Right hindlimb (tissue), 1 donor: ENCODE measurements around the gene NID1.

Experiments used
- DNase-seq: peaks from one replicate; pipeline ENCODE4 v3.0.0-alpha.2; 2018

Gene NID1

GRCh38 chr1:235954306-235955283 is 110.3 kb downstream of the NID1 start:
- no peak for DNase-seq

DNA sequence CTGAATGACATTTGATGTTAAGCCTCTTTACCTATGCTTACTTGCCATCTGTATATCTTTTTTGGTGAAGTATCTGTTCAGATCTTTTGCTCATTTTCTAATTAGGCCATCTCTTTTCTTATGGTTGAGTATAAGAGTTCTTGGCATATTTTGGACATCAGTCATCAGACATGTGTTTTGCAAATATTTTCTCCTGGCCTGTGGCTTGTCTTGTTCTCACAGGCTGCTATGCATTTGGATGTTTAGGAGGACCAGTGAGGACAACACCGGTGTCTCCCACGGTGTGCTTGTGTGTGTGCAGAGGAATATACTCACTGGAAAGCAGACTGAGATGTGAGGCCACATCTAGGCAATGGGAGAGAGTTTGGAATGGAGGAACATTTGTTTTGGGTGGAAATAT is 111.1 kb downstream of the NID1 start:
- DNase-seq = no peak

GRCh38 chr1:235952950-235953615 is 111.8 kb downstream of the NID1 start:
- no peak for DNase-seq

- DNase-seq = no peak
Measured at GRCh38 chr1:235951661-235952060, 113.2 kb downstream of the NID1 start.

GRCh38 chr1:235950318-235950717 is 114.6 kb downstream of the NID1 start:
- DNase-seq = no peak

- DNase-seq = no peak
Measured at GRCh38 chr1:235948774-235949427, 116.0 kb downstream of the NID1 start.

DNA sequence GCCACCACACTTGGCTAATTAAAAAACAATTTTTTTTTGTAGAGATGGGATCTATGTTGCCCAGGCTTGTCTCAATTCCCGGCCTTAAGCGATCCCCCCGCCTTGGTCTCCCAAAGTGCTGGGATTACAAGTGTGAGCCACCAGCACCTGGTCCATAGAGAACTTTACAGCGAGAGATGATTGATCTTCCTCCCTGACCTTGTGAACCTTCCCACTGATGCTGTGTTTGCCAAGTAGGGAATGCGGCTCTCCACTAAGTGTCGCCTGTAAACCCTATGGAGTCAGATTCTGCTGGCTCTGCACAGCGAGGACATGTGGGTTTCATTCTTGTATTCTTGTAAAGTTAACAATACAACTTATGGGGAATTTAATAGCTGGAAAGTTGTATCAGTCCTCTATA is 116.9 kb downstream of the NID1 start:
- DNase-seq = no peak

DNA sequence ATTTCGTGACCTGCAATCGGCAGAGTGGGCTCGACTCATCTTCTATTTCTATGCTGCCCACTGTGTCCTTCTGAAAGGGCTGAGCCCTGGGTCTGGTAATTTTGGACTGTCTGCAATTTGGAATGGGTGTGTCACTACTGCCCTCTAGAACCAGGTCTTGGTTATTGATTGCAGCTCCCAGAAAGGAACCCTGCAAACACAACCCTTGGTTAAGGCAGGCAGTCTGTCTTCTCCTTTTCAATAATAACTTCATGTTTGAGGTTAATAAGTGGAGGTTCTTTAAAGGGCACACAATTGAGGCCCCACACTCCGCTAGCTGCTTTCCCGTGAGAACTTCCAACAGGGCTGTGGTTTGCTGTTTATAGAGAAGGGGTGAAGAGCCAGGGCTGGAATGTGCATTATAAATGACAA is 118.3 kb downstream of the NID1 start:
- DNase-seq = no peak

- no peak for DNase-seq
Measured at GRCh38 chr1:235945775-235946570, 118.9 kb downstream of the NID1 start.

DNA sequence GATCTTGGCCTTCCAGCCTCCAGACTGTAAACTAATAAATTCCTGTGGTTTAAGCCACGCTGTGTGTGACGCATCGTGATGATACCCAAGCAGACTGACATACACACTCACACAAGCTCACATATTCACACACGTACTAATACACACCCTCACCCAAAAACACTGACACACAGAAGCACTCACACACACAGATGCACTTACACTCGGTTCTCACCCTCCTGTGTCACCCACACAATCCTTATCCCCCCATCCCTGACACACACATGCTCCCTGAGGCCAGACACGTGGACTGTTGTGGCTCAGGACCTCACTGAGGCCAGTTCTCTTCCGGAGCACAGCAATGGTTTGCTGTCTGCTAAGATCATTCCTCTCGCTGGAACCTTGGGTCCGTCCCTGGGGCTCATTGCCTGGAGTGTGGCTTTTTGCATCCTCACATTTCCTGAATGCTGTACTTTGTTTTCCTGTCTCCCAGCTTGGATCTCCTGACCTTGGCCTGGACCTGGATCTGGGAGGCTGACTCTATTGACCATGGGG is 121.2 kb downstream of the NID1 start:
- no peak for DNase-seq

DNA sequence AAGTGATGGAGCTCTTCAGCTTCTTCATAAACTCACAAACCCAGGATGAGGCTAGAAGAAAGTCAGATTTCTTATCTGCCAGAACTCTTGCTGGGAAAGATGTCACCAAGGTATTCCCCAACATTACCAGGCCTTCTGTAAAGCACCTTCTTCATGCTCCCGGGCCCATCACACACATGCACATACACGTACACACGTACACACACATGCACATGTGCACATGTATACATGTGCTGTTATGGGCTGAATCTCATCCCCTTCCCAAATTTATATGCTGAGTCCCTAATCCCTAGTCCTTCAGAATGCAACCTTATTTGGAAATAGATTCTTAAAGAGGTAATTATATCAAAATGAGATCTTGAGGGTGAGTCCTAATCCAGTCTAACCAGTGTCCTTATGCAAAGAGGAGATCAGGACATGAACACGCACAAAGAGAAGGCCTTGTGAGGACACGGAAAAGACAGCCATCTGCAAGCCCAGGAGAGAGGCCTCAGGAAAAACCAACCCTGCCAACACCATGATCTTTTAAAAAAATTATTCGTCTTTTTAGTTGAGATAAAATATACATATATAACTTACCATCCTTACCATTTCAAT is 121.8 kb downstream of the NID1 start:
- no peak for DNase-seq

GRCh38 chr1:235942625-235942934 is 122.3 kb downstream of the NID1 start:
- DNase-seq = no peak

DNA sequence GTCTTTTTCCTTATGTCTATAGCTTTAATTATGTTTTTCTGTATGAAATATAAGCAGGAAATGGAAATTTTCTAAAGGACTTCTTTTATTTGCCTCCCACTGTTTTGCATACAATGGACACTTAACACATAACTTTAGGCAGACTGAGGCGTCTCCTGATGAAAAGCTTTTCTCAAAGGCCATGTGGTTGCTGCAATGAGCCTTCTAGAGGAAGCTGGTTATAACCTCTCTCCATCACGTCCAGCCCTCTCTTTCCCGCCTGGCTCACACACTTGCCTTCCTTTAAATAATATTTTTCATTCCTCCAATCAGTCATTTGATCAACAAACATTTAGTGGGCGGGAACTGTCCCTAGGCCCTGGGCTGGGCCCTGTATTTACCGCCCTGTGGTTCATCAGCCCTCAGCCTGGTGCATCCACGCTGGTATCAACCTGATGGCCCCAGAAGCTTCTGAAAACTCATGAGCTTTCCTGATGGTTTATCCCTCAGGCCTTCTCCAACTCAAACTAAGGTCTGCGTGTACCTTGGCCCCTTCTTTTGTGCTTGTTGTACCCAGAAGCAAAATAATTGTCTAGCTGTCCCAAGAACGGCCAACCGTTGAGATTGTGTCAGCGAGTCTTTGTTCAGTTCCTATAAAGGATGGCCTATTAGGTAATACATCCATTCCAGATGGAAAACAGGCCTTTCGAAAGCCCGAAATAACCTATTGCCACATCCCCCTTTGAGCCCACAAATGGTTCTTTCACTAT is 122.8 kb downstream of the NID1 start:
- DNase-seq = no peak

- DNase-seq = no peak
Measured at GRCh38 chr1:235940285-235940684, 124.6 kb downstream of the NID1 start.

GRCh38 chr1:235939480-235939775 is 125.5 kb downstream of the NID1 start:
- no peak for DNase-seq

DNA sequence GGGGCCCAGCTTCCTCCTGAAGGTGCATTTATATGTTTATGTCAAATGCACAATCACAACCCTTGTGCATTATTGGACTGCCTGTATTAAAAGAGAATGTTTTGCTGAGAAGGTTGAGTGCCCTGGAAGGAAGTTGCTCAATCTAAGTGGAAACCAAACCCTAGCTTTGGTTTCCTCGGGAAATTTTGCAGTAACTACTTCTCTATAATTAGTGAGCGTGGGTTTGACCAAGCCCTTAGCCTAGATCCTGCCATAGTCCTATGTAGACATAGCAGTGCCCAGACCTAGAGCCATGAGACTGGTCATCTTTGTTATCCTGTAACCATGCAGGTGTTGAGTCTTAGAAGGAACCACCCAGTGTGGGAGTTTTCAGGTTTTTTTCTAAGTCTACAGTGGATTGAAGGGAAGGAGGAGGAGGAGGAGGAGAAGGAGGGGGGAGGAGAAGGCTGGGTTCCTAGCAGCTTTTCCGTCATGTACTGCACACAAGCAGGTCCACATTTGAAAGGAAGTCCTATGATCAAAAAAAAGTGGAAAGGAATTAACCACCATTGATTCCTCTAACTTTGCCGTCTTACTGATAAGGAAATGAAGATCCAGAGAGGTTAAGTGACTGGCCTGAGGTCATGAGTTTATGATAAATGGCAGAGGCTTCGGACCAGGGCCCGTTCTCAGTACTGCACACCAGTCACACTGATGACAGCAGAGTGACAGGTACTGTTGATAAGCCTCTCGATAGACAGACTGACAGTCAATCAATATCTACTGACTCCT is 126.0 kb downstream of the NID1 start:
- no peak for DNase-seq

DNA sequence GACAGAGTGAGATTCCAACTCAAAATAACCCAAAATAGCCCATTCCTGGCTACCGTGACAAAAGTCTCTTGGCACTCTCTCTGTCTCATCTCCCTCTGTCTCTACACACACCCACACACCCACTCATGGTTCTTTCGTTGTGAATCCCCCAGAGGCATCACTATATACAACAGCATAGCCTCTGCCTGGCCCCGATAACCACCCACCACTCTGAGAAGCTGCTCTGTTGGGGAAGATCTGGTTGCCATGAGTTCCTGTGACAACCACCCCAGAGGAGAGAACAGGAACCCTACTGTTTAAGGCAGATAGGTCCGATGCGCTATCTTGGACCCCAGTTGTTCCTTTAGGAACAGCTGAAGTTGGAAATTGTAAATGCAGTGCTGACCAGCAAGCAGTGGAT is 127.8 kb downstream of the NID1 start:
- DNase-seq = no peak

DNA sequence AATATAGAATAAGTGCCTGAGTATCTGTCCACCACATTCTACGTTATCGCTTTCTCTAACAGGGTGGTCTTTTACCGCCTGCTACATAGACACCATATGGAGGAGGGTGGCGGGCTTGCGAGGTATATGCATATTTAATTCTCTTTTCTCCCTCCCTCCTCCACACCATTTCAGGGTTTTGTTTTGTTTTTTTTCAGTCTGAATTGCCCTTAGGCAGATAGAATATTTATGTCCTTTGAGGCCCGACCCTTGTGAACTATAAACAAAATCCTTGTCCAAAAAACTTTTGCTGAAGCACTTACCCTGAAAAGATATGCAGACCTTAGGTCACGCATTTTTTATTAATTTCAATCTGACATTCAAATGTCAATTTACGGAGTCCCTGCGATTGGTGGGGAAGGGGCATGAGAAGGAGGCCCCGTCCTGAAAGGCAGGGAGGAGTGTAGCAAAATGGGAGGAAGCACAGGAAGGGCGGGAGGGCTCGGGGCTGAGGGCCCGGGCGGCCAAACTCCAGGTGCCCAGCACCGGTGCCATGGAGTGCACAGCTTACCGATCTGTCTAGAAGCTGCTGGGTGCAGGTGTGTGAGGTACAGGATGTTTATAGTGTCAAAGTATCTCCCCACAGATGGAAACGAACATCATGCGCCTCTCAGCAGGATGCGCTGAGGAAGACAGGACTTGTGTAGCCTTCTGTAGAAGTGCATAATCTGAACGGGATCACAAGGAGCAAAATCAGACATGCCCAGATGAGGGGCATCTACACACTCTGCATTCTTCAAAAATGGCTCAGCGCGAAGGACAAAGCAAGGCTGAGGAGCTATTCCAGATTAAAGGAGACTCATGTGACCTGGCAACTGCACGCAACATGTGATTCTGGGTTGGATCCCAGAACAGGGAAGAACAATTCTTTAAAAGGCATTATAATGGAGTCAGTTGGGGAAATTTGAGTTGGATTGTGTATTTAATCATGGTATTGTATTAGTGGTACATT is 129.4 kb downstream of the NID1 start:
- no peak for DNase-seq

- no peak for DNase-seq
Measured at GRCh38 chr1:235933766-235934116, 131.1 kb downstream of the NID1 start.
